ENCODE results near the gene GPR157.
"Not testable (repeated sequence)": the region's sequence is repeated elsewhere in the genome, so short reads cannot be mapped to it uniquely, and the experiment has no call there.

Gene GPR157

DNA sequence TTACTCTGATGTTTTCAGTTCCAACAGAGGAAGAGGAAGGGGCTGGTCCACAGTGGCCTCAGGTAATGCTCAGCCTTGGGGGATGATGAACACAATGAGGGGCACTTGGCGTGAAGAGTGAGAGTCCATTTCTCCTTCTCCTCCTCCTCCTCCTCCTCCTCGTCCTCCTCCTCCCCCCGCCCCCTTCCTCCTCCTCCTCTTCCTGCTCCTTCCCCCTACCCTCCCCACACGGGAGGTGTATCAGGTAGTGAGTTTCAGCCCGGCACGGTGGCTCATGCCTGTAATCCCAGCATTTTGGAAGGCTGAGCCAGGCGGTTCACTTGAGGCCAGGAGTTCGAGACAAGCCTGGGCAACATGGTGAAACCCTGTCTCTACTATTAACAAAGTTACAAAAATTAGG lies 17.3 kb upstream of the GPR157 start:
- no peak for DNase-seq (ENCODE audit: low read depth, low spot score)

DNA sequence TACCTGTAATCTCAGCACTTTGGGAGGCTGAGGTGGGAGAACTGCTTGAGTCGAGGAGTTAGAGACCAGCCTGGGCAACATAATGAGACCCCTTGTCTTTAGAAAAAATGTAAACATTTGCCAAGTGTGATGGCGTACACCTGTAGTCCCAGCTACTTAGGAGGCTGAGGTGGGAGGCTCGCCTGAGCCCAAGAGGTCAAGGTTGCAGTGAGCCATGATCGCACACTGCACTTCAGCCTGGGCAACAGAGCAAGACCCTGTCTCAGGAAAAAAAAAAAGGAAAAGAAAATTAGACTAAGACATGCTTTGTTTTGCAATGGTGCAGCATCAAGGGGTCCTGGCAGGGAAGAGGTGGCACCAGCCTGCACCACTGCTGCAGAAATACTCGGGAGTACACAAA lies 16.8 kb upstream of the GPR157 start:
- DNase-seq (ENCODE audit: low read depth, low spot score), result no peak

DNA sequence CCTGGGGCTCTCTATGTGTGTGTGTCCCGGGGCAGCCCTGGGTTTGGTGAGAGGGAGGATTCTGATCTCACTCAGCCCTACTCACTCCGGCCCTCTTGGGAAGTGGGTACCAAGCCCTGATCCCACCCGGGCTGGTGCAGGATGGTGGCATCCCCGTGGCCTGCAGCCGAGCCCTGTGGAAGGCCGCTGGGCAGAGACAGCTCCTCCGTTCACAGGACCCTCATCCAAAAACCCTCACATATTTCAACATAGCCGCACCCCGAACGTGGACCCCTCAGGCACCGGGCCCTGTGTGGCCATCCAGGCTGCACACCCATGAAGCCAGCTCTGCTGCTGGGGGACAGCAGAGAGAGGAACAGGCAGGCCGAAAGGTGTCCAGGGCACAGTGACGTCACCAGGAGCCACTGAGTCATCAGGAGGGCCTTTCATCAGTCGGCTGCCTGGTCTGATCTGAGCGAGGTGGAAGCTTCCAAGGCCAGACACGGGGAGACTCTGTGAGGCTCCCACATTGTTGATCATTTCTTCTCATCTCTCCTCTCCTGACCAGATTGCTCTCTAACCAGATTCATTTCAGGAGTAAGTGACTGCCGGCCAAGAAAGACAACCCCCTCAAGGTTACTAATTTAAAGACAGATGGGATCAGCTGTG lies 16.2 kb upstream of the GPR157 start:
- peak; percentile 80 for DNase-seq (ENCODE audit: low read depth, low spot score)

DNA sequence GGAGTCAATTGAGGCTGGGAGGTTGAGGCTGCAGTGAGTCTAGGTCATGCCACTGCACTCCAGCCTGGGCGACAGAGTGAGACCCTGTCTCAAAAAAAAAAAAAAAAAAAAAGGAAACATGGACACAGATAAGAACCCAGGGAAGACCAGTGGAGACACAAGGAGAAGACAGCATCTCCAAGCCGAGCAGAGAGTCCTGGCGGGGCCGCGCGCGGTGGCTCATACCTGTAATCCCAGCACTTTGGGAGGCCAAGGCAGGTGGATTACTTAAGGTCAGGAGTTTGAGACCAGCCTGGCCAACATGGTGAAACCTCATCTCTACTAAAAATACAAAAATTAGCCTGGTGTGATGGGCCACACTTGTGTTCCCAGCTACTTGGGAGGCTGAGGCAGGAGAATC lies 15.6 kb upstream of the GPR157 start:
- DNase-seq (ENCODE audit: low read depth, low spot score), result not testable (repeated sequence)

DNA sequence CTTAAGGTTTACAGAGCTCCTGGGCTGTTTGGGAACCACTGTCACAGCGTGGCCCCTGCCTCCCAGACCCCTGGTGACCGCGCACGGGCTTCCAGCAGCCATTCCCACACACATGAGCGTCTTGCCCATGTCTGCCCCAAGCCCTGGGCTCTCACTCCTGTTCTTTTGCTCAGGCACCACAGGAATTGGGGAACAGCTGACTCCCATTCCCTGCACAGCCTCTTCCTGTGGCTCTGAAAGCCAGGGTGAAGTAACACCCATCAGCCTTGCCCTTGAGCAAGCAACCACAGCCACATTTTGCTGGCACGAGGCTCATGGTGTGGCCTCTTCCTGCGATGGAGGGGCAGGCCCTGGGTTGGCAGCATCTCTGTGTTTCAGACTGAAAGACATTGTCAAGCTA lies 14.3 kb upstream of the GPR157 start:
- DNase-seq (ENCODE audit: low read depth, low spot score), result peak; percentile 55

DNA sequence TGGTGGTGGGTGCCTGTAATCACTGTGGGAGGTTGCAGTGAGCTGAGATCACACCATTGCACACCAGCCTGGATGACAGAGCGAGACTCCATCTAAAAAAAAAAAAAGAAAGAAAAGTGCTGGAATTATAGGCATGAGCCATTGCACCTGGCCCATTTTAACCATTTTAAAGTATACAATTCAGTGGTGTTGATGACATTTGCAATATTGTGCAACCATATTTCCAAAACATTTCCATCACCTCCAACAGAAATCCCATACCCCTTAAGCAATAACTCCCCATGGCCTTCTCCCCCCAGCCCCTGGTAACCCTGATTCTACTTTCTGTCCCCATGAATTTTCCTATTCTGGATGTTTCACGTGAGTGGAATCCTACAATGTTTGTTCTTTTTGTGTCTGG lies 11.0 kb upstream of the GPR157 start:
- DNase-seq (ENCODE audit: low read depth, low spot score), result no peak

DNA sequence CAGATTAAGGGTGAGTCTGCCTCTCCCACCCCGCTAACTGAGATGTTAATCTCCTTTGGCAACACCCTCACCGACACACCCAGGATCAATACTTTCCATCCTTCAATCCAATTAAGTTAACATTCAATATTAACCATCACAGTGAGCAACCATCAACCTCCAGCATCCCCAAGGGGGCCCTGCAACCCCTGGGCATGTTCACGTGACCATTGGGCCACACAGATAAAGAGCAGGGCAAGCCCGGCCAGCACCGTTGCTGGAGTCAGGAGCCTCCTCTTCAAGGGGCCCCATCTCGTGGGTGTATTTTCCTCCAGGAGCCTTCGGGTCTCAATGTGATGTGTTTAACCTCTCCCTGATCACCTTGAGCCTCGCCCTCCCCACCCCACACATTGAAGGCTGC lies 8.0 kb upstream of the GPR157 start:
- DNase-seq (ENCODE audit: low read depth, low spot score), result no peak

DNA sequence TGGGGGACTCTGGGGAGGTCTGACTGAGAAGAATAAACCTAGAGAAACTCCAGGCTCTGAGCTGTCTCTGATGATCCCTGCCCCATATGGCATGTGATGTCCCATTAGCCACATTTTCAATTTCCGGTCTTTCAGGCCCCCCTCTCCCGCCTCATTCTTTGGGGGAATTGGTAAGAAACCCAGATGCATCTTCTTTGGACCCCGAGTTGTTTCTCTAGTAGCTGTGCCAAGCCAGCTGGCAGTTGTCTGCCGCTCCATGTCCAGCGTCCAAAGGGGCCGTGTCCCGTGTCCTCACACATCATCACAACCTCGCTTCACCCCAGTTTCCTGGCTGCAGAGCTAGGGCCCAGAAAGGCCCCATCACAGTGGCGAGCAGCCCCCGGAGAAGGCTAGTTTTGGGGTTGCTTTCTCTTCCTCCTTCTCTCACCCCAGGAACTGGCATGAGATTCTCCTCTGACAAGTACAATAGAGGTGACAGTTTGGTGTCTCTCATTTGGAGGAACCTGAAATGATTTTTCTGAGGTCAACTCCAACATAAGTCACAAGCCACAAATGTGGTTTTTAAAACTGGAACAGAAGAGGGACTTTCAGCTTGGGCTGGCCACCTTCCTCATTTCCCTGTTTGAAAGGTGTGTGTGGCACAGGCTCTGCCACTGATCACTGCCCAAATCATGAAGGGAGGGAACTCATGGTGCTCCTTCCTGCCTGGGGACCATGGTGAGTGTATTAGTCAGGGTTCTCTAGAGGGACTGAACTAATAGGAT lies 6.4 kb upstream of the GPR157 start:
- DNase-seq (ENCODE audit: low read depth, low spot score), result no peak

DNA sequence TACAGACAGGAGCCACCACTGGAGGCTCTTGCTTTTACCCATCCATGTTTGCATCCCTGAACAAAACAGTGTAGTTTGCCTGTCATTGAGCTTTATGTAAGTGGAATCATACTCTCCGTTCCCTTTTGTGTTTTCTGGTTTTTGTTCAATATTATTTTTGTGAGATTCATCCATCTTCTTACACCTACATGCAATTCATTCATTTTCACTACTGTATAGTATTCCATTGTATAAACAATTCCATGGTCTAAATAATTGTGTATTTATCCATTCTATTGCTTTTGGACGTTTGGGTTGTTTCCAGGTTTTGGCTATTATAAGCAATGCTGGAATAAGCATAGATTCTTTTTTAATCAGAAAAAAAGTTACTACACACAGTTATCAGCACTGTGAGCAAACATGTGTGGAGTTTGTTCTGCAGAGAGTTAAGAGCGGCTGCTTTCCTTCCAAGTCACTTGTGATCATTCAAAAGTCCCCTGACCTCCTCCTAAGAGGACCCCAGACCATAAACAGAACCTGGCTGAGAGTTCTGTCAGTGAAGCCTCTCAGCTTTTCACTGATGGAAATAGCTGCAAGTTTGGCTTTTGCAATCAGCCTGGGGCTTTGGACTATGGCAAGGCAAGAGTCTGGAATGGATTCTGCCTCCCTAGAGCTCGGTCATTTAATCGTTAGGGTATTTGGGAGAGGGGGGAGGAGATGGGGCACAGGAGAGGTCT lies 5.1 kb upstream of the GPR157 start:
- DNase-seq (ENCODE audit: low read depth, low spot score), result no peak

DNA sequence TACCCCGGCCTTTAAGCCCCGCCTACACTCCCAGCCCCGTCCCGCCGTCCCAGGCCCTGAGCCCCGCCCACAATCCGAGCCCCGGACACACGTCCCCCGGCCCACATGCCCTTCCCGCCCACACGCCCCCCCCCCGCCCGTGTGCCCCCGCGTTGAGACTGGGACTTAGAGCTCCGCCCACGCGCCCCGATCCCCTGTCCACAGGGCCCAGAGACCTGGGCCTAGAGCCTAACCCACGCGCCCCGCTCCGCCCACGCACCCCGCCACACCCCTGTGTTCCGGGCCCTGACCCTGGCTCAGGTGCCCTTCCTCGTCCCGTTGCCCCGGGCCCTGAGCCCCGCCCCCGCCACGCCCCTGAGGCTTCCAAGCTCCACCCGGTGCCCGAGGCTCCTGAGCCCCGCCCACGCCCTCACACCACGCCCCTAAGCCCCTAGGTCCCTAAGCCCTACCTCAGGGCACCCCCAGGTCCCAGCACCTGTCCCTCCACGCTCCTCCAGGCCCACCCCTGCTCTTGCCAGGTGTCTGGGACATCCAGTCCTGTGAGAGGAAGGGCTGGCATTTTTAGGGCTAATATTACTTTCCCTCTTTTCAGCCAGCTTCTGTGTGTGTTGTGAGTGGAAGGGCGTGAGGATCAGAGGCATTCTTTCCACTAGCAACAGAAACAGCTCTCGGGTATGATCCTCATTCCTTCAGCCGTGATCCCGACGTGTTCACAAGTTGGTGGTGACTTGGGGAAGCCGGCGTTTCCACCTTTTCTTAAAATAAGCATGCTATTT lies 552 bp upstream of the GPR157 start:
- DNase-seq (ENCODE audit: low read depth, low spot score), result peak; percentile 73

DNA sequence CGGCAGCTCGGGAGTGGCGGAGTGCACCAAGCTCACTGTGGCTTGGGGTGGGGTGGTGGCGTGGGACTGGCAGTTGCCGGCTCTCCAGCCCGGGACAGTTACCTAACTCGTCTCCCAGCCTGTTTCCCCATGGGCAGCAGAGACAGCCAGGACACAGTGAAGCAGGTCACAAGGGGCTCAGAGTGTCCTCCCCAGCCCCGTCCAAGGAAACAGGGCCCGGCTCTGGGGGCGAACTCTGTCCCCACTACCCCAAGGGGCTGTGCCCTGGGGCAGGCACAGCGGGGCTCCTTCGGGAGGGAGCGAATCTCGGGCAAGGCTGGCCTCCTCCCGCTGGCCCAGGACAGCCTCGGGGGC lies 759 bp downstream of the GPR157 start:
- DNase-seq (ENCODE audit: low read depth, low spot score), result peak; percentile 31

DNA sequence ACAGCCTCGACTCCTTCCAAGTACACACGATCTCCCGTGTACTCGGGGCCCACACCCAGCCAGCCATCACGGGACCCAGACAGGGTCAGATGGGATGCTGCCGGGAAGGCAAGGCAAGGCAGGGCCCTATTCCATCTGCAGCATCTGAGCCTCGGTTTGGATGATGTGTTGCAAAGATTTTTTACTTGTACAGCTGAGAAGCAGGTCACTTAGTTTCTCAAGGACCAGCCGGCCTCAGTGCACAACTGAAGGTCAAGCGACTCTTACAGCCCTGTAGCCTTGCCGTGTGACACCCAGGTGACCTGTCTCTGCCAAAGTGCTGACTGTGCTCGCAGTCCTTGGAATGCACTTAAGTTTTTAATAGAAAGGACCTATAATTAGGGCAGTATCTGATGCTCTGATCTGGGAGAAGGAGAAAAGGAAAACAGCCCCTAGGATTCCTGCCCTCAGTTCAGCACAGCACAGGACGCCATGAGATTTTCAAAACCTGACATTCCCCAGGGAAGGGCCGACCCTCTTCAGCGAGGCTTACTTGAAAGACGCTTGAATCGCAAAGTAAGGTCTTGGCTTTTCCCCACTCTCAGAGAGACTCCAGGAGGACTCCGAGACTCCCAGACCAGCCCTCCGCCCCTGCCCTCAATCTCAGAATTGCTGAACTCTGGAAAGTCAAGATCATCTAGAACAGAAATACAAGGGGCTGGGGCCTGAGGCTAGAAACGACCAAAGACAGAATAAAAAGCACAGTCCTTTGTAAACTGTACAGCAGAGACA lies 1.3 kb downstream of the GPR157 start:
- no peak for DNase-seq (ENCODE audit: low read depth, low spot score)

DNA sequence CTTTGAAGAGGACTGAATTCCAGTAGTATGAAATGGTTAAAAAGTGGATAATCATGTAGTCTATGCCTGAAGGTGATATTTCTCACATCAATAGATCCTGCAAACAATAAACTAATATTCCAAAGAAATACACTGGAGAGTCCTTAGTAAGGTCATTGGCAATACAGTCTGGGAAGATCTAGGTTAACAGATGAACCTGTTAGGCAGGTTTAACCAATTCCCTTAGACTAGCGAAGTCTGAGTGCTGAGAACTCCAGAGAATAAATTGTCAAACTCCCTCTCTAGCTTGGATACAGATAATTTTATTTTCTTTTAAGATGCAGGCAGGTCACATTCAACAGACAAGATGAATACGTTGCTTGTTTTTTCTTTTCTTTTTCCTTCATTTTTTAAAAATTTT lies 2.4 kb downstream of the GPR157 start:
- no peak for DNase-seq (ENCODE audit: low read depth, low spot score)

DNA sequence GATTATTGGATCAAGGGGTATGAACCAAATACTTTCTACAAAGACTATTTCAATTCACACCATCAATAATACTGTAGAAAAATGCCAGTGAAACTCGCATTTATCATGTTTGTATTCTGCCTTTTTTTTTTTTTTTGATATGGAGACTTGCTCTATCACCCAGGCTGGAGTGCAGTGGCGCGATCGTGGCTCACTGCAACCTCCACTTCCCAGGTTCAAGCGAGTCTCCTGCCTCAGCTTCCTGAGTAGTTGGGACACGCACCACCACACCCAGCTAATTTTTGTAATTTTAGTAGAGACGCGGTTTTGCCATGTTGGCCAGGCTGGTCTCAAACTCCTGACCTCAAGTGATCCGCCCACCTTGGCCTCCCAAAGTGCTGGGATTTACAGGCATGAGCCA lies 3.1 kb downstream of the GPR157 start:
- not testable (repeated sequence) for DNase-seq (ENCODE audit: low read depth, low spot score)

DNA sequence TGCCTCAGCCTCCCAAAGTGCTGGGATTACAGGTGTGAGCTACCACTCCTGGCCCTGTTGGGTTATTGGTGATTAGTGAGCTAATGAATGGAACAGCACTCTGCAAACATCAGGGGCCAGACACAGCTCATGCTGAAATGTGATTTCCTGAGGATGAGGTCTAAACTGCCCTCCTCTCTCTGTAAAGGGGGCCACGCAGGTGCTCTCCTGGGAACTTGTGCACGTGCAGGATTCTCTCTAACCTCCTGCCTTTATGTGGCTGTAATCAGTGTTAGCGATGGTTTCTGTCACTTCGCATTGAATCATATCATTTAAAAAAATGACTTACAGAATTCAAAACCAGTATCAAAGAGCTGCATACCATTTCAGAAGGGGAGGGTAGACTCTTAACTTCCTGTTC lies 3.6 kb downstream of the GPR157 start:
- DNase-seq (ENCODE audit: low read depth, low spot score), result no peak

DNA sequence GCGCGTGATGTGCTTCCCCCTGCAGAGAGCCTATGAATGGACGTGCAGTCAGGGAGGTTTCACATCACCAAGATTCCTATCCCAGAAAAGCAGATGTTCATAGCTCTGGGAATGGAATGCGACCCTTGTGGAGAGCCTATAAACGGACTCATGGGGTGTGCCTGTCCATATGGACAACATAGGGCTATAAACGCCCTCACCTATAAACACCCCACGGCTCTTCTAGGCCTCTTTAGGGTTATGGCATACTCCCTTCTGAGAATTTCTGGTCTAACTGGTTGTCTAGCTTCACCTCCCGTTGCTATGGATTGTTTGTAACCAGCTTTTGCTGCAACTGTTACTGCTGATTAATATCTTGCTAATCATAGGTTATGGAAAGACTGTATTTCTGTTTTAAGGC lies 4.5 kb downstream of the GPR157 start:
- not testable (repeated sequence) for DNase-seq (ENCODE audit: low read depth, low spot score)

DNA sequence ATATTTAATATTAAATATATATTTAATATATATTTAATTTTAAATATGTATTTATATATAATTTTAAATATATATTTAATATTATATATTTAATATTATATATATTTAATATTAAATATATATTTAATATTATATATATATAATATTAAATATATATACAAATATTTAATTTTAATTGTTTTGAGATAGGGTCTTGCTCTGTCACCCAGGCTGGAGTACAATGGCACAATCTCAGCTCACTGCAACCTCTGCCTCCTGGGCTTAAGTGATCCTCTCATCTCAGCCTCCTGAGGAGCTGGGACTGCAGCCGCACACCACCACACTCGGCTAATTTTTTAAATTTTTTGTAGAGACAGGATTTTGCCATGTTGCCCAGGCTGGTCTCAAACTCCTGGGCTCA lies 5.2 kb downstream of the GPR157 start:
- not testable (repeated sequence) for DNase-seq (ENCODE audit: low read depth, low spot score)

DNA sequence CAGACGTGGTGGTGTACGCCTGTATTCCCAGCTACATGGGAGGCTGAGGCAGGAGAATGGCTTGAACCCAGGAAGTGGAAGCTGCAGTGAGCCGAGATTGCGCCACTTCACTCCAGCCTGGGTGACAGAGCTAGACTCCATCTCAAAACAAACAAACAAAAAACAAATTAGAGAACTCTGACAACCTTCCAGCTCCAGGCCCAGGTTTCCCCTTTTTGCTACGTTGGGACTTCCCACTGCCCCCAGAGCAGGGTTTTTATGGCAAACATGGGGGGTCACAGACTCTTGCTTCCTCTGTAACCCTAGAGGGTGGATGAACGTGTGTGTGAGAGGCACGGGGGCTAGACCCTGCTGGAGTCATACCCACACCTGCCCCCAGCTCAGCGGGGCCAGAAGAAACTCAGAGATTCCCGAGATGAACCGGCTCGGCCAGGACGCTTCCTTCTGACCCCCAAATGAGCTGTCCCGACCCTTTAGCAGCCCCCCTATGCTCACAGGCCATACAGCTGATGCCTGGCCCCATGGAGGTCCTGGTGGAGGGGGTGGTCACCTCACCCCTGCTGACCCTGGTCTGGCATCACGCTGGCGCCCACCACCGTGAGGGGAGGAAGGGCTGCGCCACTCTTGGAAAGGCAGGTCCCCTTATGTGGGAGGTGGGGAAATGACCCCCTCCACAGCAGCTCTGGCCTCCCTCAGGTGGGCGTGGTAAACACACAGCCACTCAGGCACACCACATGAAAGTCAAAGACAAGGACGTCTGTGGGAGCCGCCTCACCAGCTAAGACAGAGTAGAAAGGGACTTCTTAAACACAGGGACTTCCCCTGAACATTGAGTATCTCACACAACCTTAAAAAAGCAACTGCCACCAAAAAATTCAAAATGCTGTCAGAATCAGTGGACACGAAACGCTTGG lies 7.1 kb downstream of the GPR157 start:
- no peak for DNase-seq (ENCODE audit: low read depth, low spot score)

DNA sequence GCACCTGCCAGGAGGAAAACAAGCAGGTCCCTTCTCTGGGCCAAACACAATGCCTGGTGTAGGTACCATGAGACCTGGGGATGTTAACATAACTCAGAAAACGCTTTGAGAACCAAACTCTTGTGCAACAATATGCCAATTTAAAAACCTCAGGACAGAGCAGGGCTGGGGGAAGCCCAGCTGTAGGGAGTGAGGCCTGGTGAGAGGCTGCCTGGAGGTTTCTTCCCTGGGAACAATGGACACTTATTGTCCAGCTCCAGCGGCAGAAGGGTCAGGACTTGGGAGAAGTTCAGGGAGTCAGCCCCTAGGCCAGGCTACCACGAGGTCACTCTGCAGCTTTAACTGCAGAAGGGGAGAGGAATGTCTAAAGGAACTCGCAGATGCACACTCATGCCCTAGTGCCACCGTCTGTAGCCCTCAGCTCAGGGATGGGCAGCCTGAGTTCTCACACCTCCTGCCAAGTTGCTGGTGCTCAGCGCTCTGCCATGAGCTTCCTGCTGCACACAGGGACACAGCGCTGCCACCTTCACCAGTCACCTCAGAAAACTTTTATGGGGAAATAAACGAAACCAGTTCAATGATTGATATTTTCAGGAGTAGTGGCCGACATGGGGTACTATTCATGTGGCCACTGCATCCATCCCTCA lies 8.5 kb downstream of the GPR157 start:
- DNase-seq (ENCODE audit: low read depth, low spot score), result no peak

DNA sequence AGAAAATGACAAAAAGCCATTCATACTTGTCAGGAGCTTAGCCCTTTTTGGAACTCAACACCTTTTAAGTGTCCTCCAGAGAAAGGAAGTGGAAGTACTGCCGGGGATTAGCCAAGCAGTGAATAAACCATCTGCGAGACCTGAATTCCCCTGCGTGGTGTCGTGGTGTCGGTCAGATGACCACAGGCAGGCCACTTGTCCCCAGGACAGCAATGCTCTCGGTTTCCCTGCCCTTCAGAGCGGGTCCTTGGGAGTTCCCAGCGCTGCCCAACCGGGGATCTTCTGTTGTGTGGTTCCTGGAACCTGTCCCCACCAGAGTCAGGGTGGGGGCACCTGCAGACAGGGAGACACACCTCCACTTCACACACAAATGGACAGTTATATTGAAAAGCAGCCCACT lies 9.2 kb downstream of the GPR157 start:
- no peak for DNase-seq (ENCODE audit: low read depth, low spot score)

Data from astrocyte of the hippocampus (primary cell).